AG04449 (cell line): ENCODE data around the gene ENPP3.

ENCODE experiments used
- CTCF ChIA-PET: fragments of 350-600 bp; formaldehyde crosslinking; extraction: SDS; loops from one replicate; lab custom pipeline; 2021; ENCODE audit warnings: antibody characterized with exemption; lab: Yijun Ruan, JAX
- POLR2A ChIA-PET: fragments of 400-600, 350-600 bp; formaldehyde crosslinking; extraction: SDS; loops from one replicate; lab custom pipeline; 2020; ENCODE audit warnings: antibody characterized with exemption, inconsistent platforms; lab: Yijun Ruan, JAX
- DNase-seq: peaks from one replicate; pipeline ENCODE4 v3.0.0-alpha.2; 2010; ENCODE audit warnings: low read depth, low spot score
- H3K4me3 ChIP-seq: 2 replicates; pipeline ENCODE4 v1.5.1; 2011; ENCODE audit warnings: low read depth, mild to moderate bottlenecking, control low read depth, low read length
- TF ChIP-seq, protein P1 (sequence below): IDR thresholded peaks from one replicate; pipeline ENCODE4 v1.5.1; 2011; ENCODE audit warnings: mild to moderate bottlenecking, moderate library complexity, low read length, control low read depth, inconsistent platforms; ENCODE audit not compliant: insufficient read depth; ENCODE audit errors: missing control alignments

Gene ENPP3

DNA sequence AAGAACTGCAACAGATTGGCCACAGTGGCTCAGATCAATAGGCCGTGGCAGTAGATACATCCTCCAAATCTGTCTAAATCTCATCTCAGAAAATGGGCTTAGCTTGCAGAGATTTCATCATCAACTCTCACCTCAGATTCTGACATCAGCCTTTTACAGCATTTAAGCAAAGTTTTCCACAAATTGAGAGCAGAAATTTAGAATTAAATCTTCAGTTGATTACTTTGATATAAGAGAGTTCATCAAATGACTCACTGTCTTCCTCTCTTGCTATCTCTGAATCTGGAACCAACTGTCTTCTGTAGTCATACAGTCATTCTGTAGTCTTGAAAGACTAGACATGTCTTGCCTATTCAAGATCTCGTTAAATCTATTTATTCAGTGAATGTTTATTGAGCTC, 118.9 kb downstream of the ENPP3 start:
- H3K4me3 ChIP-seq, result no peak overlapping the region
- POLR2A ChIA-PET, result no interaction called here
- CTCF ChIA-PET, result interaction anchor here (0.7 kb wide), 1 partner anchor 61 kb away, joined by 4 read pairs; no protein-coding TSS in a partner anchor
- TF ChIP-seq, protein P1, sequence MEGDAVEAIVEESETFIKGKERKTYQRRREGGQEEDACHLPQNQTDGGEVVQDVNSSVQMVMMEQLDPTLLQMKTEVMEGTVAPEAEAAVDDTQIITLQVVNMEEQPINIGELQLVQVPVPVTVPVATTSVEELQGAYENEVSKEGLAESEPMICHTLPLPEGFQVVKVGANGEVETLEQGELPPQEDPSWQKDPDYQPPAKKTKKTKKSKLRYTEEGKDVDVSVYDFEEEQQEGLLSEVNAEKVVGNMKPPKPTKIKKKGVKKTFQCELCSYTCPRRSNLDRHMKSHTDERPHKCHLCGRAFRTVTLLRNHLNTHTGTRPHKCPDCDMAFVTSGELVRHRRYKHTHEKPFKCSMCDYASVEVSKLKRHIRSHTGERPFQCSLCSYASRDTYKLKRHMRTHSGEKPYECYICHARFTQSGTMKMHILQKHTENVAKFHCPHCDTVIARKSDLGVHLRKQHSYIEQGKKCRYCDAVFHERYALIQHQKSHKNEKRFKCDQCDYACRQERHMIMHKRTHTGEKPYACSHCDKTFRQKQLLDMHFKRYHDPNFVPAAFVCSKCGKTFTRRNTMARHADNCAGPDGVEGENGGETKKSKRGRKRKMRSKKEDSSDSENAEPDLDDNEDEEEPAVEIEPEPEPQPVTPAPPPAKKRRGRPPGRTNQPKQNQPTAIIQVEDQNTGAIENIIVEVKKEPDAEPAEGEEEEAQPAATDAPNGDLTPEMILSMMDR, result no peak
- no peak for DNase-seq

DNA sequence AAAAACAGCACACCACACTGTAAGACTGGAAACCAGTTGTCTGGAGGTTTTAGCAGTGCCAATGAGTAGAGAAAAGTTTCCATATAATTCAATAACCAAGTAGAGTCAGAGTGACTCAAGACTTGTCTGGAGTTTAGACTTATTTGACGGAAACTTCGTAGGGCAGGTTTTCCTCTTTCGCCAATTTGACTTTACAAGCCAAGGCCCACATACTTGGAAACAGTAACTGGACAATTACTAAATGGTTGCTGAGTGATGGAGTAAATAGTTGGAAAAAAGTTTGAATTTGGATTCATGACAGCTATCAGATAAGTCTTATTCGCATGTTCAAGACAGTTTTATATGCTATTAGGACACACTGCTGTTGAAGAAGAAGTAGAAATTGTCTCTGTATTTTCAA, 121.8 kb downstream of the ENPP3 start:
- no peak for DNase-seq
- CTCF ChIA-PET, result no interaction called here
- POLR2A ChIA-PET, result no interaction called here
- no peak overlapping the region for H3K4me3 ChIP-seq
- TF ChIP-seq, protein P1, result no peak

DNA sequence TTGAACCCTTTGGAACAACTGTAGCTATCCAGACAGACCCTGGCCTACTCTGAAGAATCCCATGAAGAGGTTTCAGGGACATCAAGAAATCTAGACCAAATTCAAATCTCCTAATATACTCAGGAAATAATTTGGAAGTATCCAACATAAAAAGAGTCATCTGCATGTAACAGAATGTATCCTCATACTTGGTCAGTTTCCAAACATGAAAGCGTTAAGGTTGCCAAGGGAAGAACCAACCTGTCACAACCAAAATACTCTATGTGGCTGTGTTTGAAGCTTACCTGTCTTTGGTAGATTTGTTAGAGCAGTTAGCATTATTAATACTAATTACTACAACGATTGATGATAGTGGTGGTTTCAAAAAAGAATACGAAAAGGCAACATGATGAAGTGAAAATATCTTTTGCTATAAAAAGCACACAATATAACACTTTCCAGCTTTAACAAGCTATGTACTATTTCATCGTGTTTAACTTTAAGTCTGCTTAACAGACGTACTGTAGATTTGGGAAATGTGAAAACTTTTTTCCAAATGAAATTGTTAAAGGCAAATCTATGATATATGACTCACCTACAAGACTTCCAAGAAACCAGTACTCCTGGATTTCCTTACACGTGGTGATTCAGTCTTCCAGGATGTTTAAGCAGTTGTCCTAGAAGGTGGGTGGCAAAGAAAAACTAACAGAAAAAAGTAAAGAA, 124.1 kb downstream of the ENPP3 start:
- ChIA-PET POLR2A (interaction anchor here (0.8 kb wide), 1 partner anchor 19 kb away, joined by 3 read pairs; no protein-coding TSS in a partner anchor), CTCF (interaction anchor here (0.6 to 1.0 kb wide), 2 partner anchors 154 to 723 kb away, joined by 3 read pairs; no protein-coding TSS in a partner anchor)
- TF ChIP-seq, protein P1, result no peak
- no peak overlapping the region for H3K4me3 ChIP-seq
- no peak for DNase-seq

DNA sequence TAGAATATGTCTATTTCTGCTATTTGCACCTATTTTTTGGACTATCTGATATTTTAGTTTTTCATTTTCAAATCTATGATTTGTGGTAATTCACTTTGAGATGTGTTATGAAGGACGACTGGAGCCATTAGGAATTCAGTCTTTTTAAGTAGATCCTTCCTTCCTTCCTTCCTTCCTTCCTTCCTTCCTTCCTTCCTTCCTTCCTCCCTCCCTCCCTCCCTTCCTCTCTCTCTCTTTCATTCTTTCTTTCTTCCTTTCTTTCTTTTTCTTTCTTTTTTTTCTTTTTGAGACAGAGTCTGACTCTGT, 124.6 kb downstream of the ENPP3 start:
- no peak overlapping the region for H3K4me3 ChIP-seq
- DNase-seq, result no peak
- ChIA-PET POLR2A (no interaction called here), CTCF (interaction anchor here (1.0 kb wide), 1 partner anchor 153 kb away, joined by 3 read pairs; no protein-coding TSS in a partner anchor)
- TF ChIP-seq, protein P1, result no peak

DNA sequence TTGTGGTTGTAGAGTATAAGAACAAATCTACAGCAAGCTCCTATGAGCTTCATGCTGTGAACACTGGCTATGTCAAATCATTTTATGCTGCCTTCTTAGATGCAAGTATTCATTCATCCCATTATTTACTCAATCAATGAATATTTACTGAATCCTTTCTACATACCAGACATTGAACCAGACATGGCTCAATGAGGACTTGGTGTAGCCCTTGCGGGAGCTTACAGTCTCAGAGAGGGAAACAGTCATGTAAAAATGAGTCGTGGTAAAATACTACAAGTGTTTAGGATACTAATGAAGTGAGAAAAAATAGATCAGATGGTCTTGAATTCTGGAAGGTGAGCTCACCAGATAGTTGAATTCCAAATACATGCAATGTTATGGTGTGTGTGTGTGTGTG, 125.9 kb downstream of the ENPP3 start:
- TF ChIP-seq, protein P1, result no peak
- no peak for DNase-seq
- CTCF ChIA-PET, result interaction anchor here (0.9 to 1.1 kb wide), 2 partner anchors 147 to 152 kb away, joined by 3 read pairs; no protein-coding TSS in a partner anchor
- POLR2A ChIA-PET, result interaction anchor here (0.8 to 1.0 kb wide), 2 partner anchors 25 to 99 kb away, joined by 3 to 4 read pairs; no protein-coding TSS in a partner anchor
- no peak overlapping the region for H3K4me3 ChIP-seq

DNA sequence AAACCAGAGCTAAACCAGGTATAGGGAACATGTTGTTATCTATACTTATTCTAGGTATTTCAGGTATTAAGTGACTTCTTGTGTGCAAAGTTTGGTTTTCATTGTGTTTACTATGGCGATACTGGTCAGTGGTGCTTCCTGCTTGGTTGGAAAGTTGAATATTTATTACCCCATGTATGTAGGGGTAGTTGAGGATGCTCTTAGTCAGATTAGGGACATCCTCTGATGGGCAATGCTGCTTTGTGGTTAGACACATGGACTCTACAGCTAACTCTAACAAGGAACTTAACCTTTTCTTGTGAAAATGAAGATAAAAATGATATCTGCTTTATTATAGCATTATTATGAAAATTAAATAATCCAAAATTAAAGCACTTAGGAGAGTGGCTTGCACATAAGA, 126.6 kb downstream of the ENPP3 start:
- CTCF ChIA-PET, result interaction anchor here (0.9 to 1.1 kb wide), 2 partner anchors 146 to 152 kb away, joined by 3 read pairs; no protein-coding TSS in a partner anchor
- POLR2A ChIA-PET, result interaction anchor here (0.8 kb wide), 1 partner anchor 24 kb away, joined by 3 read pairs; no protein-coding TSS in a partner anchor
- no peak overlapping the region for H3K4me3 ChIP-seq
- no peak for DNase-seq
- TF ChIP-seq, protein P1, result no peak
